ENCODE measurements around the gene HLA-A.

- TF ChIP-seq CTCF (IDR thresholded peaks at IDR 0.05; ENCODE audit: low read depth, low read length) (no peak), POLR2A (IDR thresholded peaks at IDR 0.05; ENCODE audit: extremely low read depth, insufficient read length) (no peak)
Measured at GRCh38 chr6:29995340-29995777, 53.0 kb downstream of the HLA-A start.
